Suppressor macrophage treated with lipopolysaccharide for 1 hour (primary cell): ENCODE results near the gene ACVR1.
"Not testable (repeated sequence)": the region's sequence is repeated elsewhere in the genome, so short reads cannot be mapped to it uniquely, and the experiment has no call there.

ENCODE experiments used
- DNase-seq, 3 donors: peaks; one replicate each; pipeline ENCODE4 v3.0.0-alpha.2; 2020 to 2022

ACVR1 gene

GRCh38 chr2:157788201-157788600 lies 87.9 kb downstream of the ACVR1 start:
- DNase-seq: no peak

- no peak for DNase-seq
Observed at GRCh38 chr2:157787364-157787938, 88.7 kb downstream of the ACVR1 start.

GRCh38 chr2:157786663-157787363 lies 89.3 kb downstream of the ACVR1 start:
- no peak for DNase-seq

GRCh38 chr2:157785866-157786662 lies 90.1 kb downstream of the ACVR1 start:
- DNase-seq: no peak

GRCh38 chr2:157785200-157785599 lies 90.9 kb downstream of the ACVR1 start:
- DNase-seq: no peak

GRCh38 chr2:157784823-157785175 lies 91.3 kb downstream of the ACVR1 start:
- no peak for DNase-seq

- no peak for DNase-seq
Observed at GRCh38 chr2:157784169-157784822, 91.8 kb downstream of the ACVR1 start.

- DNase-seq: no peak
Observed at GRCh38 chr2:157783245-157783644, 92.9 kb downstream of the ACVR1 start.

GRCh38 chr2:157782057-157782845 lies 93.9 kb downstream of the ACVR1 start:
- DNase-seq: peak in 1 of 3 donors; percentile 11

GRCh38 chr2:157780211-157780610 lies 95.9 kb downstream of the ACVR1 start:
- DNase-seq: no peak

GRCh38 chr2:157779794-157780193 lies 96.3 kb downstream of the ACVR1 start:
- DNase-seq: no peak

- peak; percentile 57 to 69 (median 67) for DNase-seq
Observed at GRCh38 chr2:157777427-157777826, 98.7 kb downstream of the ACVR1 start.

GRCh38 chr2:157771234-157771633 lies 104.9 kb downstream of the ACVR1 start:
- DNase-seq: no peak

GRCh38 chr2:157769856-157770255 lies 106.3 kb downstream of the ACVR1 start:
- DNase-seq: no peak

- DNase-seq: no peak
Observed at GRCh38 chr2:157764386-157764785, 111.7 kb downstream of the ACVR1 start.

- DNase-seq: no peak
Observed at GRCh38 chr2:157761520-157761919, 114.6 kb downstream of the ACVR1 start.

GRCh38 chr2:157760949-157761348 lies 115.2 kb downstream of the ACVR1 start:
- DNase-seq: no peak

- DNase-seq: no peak
Observed at GRCh38 chr2:157759855-157760254, 116.3 kb downstream of the ACVR1 start.

GRCh38 chr2:157758586-157758985 lies 117.5 kb downstream of the ACVR1 start:
- DNase-seq: no peak

GRCh38 chr2:157757500-157757899 lies 118.6 kb downstream of the ACVR1 start:
- no peak for DNase-seq

GRCh38 chr2:157756447-157756846 lies 119.7 kb downstream of the ACVR1 start:
- not testable (repeated sequence) for DNase-seq

GRCh38 chr2:157751462-157752058 lies 124.6 kb downstream of the ACVR1 start:
- no peak for DNase-seq
